Progenitor cell of endocrine pancreas (in vitro differentiated cells): ENCODE results near the gene ABI3. TPM values are rescaled to one million over a fixed set of nuclear protein-coding genes. Genes with fewer than 3 reads are reported as not detected.
"Not testable (repeated sequence)": the region's sequence is repeated elsewhere in the genome, so short reads cannot be mapped to it uniquely, and the experiment has no call there.

Source experiments
- DNase-seq: peaks from one replicate; pipeline ENCODE4 v3.0.0; 2021; ENCODE audit warnings: low spot score; ENCODE audit not compliant: unreplicated experiment
- H3K27ac Mint-ChIP-seq: 2 replicates; pipeline ENCODE4 v1.8.0; 2021; ENCODE audit warnings: mild to moderate bottlenecking, moderate library complexity, mixed read lengths
- H3K27me3 Mint-ChIP-seq: 2 replicates; pipeline ENCODE4 v1.8.0; 2021; ENCODE audit warnings: mixed read lengths
- H3K36me3 Mint-ChIP-seq: 2 replicates; pipeline ENCODE4 v1.8.0; 2022; ENCODE audit warnings: mixed read lengths; ENCODE audit not compliant: insufficient read depth
- H3K4me1 Mint-ChIP-seq: 2 replicates; pipeline ENCODE4 v1.8.0; 2021; ENCODE audit warnings: low read depth, mixed read lengths
- H3K4me3 Mint-ChIP-seq: 2 replicates; pipeline ENCODE4 v1.8.0; 2021; ENCODE audit warnings: low read depth, mild to moderate bottlenecking, moderate library complexity, mixed read lengths
- H3K9me3 Mint-ChIP-seq: 2 replicates; pipeline ENCODE4 v1.8.0; 2021; ENCODE audit warnings: low read depth, mixed read lengths
- long read RNA-seq: library from polyadenylated mRNA; unstranded; transcript quantifications from one replicate; pipeline ENCODE4 v2.0.0, GENCODE V29; 2020
- total RNA-seq: library from RNA; stranded (reverse); gene quantifications from 2 replicates; pipeline ENCODE4 v1.2.1, GENCODE V29; 2021
- TF ChIP-seq, protein P1 (sequence below): fragments of 200-600 bp; sonication (generic); IDR thresholded peaks from one replicate; pipeline ENCODE4 v1.5.0; 2021; ENCODE audit warnings: antibody characterized with exemption, mild to moderate bottlenecking; ENCODE audit not compliant: unreplicated experiment

ABI3 gene
- total RNA-seq, result not detected in 2 replicates
- long read RNA-seq, result 0 reads

- H3K36me3 Mint-ChIP-seq, result no peaks in the 10 kb centered on the region
- H3K4me1 Mint-ChIP-seq, result peaks cover under 1% of the 10 kb centered on the region
- TF ChIP-seq, protein P1, sequence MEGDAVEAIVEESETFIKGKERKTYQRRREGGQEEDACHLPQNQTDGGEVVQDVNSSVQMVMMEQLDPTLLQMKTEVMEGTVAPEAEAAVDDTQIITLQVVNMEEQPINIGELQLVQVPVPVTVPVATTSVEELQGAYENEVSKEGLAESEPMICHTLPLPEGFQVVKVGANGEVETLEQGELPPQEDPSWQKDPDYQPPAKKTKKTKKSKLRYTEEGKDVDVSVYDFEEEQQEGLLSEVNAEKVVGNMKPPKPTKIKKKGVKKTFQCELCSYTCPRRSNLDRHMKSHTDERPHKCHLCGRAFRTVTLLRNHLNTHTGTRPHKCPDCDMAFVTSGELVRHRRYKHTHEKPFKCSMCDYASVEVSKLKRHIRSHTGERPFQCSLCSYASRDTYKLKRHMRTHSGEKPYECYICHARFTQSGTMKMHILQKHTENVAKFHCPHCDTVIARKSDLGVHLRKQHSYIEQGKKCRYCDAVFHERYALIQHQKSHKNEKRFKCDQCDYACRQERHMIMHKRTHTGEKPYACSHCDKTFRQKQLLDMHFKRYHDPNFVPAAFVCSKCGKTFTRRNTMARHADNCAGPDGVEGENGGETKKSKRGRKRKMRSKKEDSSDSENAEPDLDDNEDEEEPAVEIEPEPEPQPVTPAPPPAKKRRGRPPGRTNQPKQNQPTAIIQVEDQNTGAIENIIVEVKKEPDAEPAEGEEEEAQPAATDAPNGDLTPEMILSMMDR, result no peak
- peaks cover 31% of the 10 kb centered on the region for H3K27me3 Mint-ChIP-seq
- H3K9me3 Mint-ChIP-seq, result no peaks in the 10 kb centered on the region
- H3K4me3 Mint-ChIP-seq, result no peak within 1 kb of the TSS
- no peak within 1 kb of the TSS for H3K27ac Mint-ChIP-seq
- no peak for DNase-seq
Measured at GRCh38 chr17:49210158-49211029, at the start of gene ABI3, which contains the start of gene GNGT2. ABI3 (plus strand) TSS chr17:49210707; CDS start chr17:49210725, 18 bp downstream. GNGT2 (minus strand) TSS chr17:49210574; CDS start chr17:49207422, 3,152 bp downstream.

GRCh38 chr17:49162866-49163265, 47.6 kb upstream of the ABI3 start:
- Mint-ChIP-seq H3K27me3 (peaks cover 31% of the 10 kb centered on the region), H3K36me3 (no peaks in the 10 kb centered on the region), H3K9me3 (no peaks in the 10 kb centered on the region), H3K27ac (no peak overlapping the region), H3K4me1 (peaks cover under 1% of the 10 kb centered on the region), H3K4me3 (no peak overlapping the region)
- TF ChIP-seq, protein P1, result no peak
- no peak for DNase-seq

- DNase-seq, result no peak
- H3K27me3 Mint-ChIP-seq, result peaks cover 31% of the 10 kb centered on the region
- TF ChIP-seq, protein P1, result no peak
- no peak overlapping the region for H3K4me3 Mint-ChIP-seq
- no peak overlapping the region for H3K27ac Mint-ChIP-seq
- H3K9me3 Mint-ChIP-seq, result no peaks in the 10 kb centered on the region
- no peaks in the 10 kb centered on the region for H3K4me1 Mint-ChIP-seq
- no peaks in the 10 kb centered on the region for H3K36me3 Mint-ChIP-seq
Measured at GRCh38 chr17:49165143-49165542, 45.4 kb upstream of the ABI3 start.

DNA sequence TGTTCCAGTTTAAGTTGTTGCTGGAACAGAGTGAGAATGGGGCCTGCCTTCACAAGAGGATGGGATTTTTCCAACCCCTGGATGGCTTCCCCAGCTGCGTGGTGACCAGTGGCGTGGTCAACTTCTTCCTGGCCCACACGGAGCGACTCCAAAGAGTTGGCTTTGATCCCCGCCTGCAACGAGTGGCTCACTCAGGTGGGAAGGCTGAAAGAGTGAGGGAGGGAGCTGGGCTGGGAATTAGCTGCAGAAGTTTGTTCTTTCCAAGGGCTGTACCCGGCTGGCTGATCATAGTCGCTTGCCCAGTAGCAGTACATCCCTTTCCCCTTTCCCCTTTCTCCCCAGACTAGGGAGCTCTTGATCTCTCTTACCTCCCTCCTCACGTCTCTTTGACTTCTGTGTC, 41.8 kb upstream of the ABI3 start:
- Mint-ChIP-seq H3K36me3 (no peaks in the 10 kb centered on the region), H3K4me1 (no peaks in the 10 kb centered on the region), H3K27me3 (peaks cover 31% of the 10 kb centered on the region), H3K4me3 (no peak overlapping the region), H3K27ac (no peak overlapping the region), H3K9me3 (peaks cover 8% of the 10 kb centered on the region)
- DNase-seq, result no peak
- TF ChIP-seq, protein P1, result no peak

- DNase-seq, result no peak
- TF ChIP-seq, protein P1, result no peak
- peaks cover 14% of the 10 kb centered on the region for H3K9me3 Mint-ChIP-seq
- peaks cover 31% of the 10 kb centered on the region for H3K27me3 Mint-ChIP-seq
- no peak overlapping the region for H3K27ac Mint-ChIP-seq
- H3K4me3 Mint-ChIP-seq, result no peak overlapping the region
- no peaks in the 10 kb centered on the region for H3K4me1 Mint-ChIP-seq
- no peaks in the 10 kb centered on the region for H3K36me3 Mint-ChIP-seq
Measured at GRCh38 chr17:49170216-49170615, 40.3 kb upstream of the ABI3 start.

DNA sequence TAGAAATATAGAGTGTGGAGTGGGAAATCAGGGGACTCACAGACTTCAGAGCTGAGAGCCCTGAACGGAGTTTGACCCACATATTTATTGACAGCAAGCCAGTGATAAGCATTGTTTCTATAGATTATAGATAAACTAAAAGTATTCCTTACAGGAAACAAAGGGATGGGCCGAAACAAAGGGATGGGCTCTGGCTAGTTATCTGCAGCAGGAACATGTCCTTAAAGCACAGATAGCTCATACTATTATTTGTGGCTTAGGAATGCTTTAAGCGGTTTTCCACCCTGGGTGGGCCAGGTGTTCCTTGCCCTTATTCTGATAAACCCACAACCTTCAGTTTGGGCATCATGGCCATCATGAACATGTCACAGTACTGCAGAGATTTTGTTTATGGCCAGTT, 39.8 kb upstream of the ABI3 start:
- H3K36me3 Mint-ChIP-seq, H3K4me3 Mint-ChIP-seq, H3K27ac Mint-ChIP-seq, H3K4me1 Mint-ChIP-seq, DNase-seq: not testable (repeated sequence)
- Mint-ChIP-seq H3K27me3 (peaks cover 28% of the 10 kb centered on the region), H3K9me3 (peaks cover 17% of the 10 kb centered on the region)

DNA sequence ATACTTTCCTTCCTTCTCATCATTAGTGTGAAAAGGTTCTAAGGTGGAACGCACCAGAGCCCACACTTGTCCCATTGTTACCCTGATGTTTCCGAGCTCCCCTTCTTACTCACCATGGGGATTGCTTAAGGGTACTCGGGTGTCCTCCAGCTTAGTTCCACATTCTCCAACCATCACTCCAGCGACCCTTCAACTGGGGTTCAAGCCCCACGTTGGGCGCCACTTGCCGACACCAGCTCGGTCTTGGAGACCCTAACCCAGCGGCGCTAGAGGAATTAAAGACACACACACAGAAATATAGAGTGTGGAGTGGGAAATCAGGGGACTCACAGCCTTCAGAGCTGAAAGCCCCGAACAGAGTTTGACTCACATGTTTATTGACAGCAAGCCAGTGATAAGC, 34.5 kb upstream of the ABI3 start:
- not testable (repeated sequence) for DNase-seq, H3K4me3 Mint-ChIP-seq, H3K27me3 Mint-ChIP-seq, H3K4me1 Mint-ChIP-seq, H3K27ac Mint-ChIP-seq, H3K36me3 Mint-ChIP-seq
- H3K9me3 Mint-ChIP-seq, result peaks cover 25% of the 10 kb centered on the region
